Spleen (tissue), 11 donors: ENCODE measurements around the gene MTFMT. TPM values are rescaled to one million over a fixed set of nuclear protein-coding genes. Genes with fewer than 3 reads are reported as not detected.

Experiments used
- DNase-seq: peaks from one replicate; pipeline ENCODE4 v3.0.0-alpha.2; 2020
- H3K27ac ChIP-seq, 8 donors: fragments of 200-600 bp; sonication (generic) in 7 of 8; 1 replicate in 4 of 8; 2 replicates in 4 of 8; pipeline versions ENCODE4 v1.5.0 to v1.8.0; 2016 to 2021; ENCODE audit warnings: inconsistent platforms in 4 of 8, mild to moderate bottlenecking in 4 of 8, moderate library complexity in 1 of 8
- H3K27me3 ChIP-seq, 7 donors: fragments of 200-600 bp; sonication (generic) in 6 of 7; replicated peaks in 1 of 7; 1 replicate in 4 of 7; 2 replicates in 3 of 7; pipeline versions ENCODE4 v1.5.0 to v1.8.0; 2016 to 2021; ENCODE audit warnings: inconsistent platforms in 3 of 7, mild to moderate bottlenecking in 1 of 7
- H3K36me3 ChIP-seq, 6 donors: fragments of 200-600 bp; sonication (generic) in 5 of 6; 1 replicate in 4 of 6; 2 replicates in 2 of 6; pipeline versions ENCODE4 v1.5.0 to v1.8.0; 2016 to 2021; ENCODE audit warnings: inconsistent platforms in 2 of 6
- H3K4me1 ChIP-seq, 6 donors: fragments of 200-600 bp; sonication (generic) in 5 of 6; 1 replicate in 3 of 6; 2 replicates in 3 of 6; pipeline versions ENCODE4 v1.5.0 to v1.8.0; 2016 to 2021; ENCODE audit warnings: inconsistent platforms in 3 of 6
- H3K4me3 ChIP-seq, 8 donors: fragments of 200-600 bp; sonication (generic) in 7 of 8; 1 replicate in 4 of 8; 2 replicates in 4 of 8; pipeline versions ENCODE4 v1.5.0 to v1.8.0; 2016 to 2021; ENCODE audit warnings: inconsistent platforms in 4 of 8, mild to moderate bottlenecking in 4 of 8, moderate library complexity in 2 of 8
- H3K9me3 ChIP-seq, 8 donors: fragments of 200-600 bp; sonication (generic) in 7 of 8; 1 replicate in 4 of 8; 2 replicates in 4 of 8; pipeline versions ENCODE4 v1.5.0 to v1.8.0; 2016 to 2021; ENCODE audit warnings: inconsistent platforms in 4 of 8
- POLR2A ChIP-seq, 3 donors: fragments of 450-650 bp; IDR thresholded peaks; one replicate each; pipeline ENCODE4 v1.5.1; 2017; ENCODE audit warnings: antibody characterized with exemption in 3 of 3, mild to moderate bottlenecking in 1 of 3
- POLR2AphosphoS5 ChIP-seq, 3 donors: sonication (generic); formaldehyde crosslinking; IDR thresholded peaks; one replicate each; pipeline ENCODE4 v1.5.1; 2017; ENCODE audit warnings: antibody characterized with exemption in 3 of 3
- WGBS, 5 donors: extraction: QIAGEN DNeasy Blood & Tissue Kit in 3 of 5; methylation state at CpG; one replicate each; pipeline versions ENCODE4 v1.1.5 to v1.1.7; 2013 to 2018; 5-methylcytosine and 5-hydroxymethylcytosine counted together
- intact Hi-C: fragments of 100-400 bp; cut with DNase I; formaldehyde crosslinking; loops from one replicate; pipeline ENCODE4 v1.15.0; 2023; ENCODE audit warnings: low total_unique reads
- polyA plus RNA-seq, 3 donors: library from polyadenylated mRNA; stranded (reverse); fragments of 200-250 nt; gene quantifications; one replicate each; pipeline ENCODE4 v1.2.1, GENCODE V29; 2013
- total RNA-seq, 7 donors: library from RNA; depleted of rRNA in 3 of 7; stranded (reverse); fragments of >200 nt in 3 of 7; fragmentation: NEBNext Ultra II Directional in 4 of 7; extraction: Animal tissue kit (Norgen Biotek cat#: 25700) in 4 of 7; gene quantifications; one replicate each; pipeline versions ENCODE4 v1.1.0 to v1.2.1, GENCODE V29; 2016 to 2021
- TF ChIP-seq, protein P1 (sequence below), 11 experiments: fragments of 200-600 bp in 7 of 11; fragments of 450-650 bp in 4 of 11; sonication (generic) in 4 of 11; IDR thresholded peaks in 8 of 11; conservative IDR thresholded peaks in 3 of 11; 1 replicate in 7 of 11; 2 replicates in 4 of 11; pipeline versions ENCODE4 v1.4.0 to v1.8.0; 2016 to 2021; ENCODE audit warnings: antibody characterized with exemption in 11 of 11, inconsistent platforms in 4 of 11, mild to moderate bottlenecking in 1 of 11
- donor health status: healthy with polysubstance abuse.
- donor health status: DM: no; HTN: no; CAD: no; lungs with moderate emphysema.
- donor health status: DM: no; HTN: no; CAD: no.
- donor health status: Bipolar disorder and iron deficiency.
- donor health status: healthy.
- donor health status: DM: no; HTN: no; CAD: no.
- donor health status: DM: yes; HTN: yes; CAD: no.

The MTFMT gene
- total and polyA plus RNA-seq, 10 donors = 3.7 to 27.5 (median 12.4) TPM

DNA sequence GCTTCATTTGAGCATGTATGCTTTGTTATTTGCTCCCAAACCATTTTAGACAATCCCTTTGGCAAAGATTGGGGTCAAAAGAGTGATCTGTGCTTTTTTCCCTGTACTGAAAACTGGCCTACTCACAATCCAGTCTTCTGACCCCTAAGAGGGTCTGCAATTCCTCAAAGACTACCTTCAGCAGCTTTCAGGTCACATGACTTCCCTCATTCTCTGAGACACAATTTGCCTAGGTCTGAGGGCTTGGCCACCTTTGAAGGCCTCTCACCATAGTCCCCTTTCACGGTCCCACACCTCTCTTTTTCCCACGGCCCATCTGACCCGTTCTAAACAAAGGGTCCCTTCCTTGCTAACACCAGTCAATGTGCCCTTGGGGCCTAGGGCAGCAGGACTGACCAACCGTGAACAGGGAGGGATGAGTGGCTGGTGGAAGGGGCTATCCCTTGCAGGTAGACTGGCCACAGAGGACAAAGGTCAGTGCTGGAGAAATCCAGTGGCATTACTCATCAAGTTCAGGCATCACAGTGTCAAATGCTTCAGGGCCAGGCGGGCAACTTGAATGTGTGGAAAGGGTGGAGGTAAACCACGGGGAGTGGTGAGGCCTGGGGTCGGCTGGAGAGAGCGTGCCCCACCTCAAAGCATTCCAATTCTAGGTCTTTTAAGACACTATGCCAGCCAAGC is 27.6 kb upstream of the MTFMT start:
- intact Hi-C loops = loop anchor here (10.0 kb wide), 1 partner anchor 218 kb away; no protein-coding TSS in a partner anchor

DNA sequence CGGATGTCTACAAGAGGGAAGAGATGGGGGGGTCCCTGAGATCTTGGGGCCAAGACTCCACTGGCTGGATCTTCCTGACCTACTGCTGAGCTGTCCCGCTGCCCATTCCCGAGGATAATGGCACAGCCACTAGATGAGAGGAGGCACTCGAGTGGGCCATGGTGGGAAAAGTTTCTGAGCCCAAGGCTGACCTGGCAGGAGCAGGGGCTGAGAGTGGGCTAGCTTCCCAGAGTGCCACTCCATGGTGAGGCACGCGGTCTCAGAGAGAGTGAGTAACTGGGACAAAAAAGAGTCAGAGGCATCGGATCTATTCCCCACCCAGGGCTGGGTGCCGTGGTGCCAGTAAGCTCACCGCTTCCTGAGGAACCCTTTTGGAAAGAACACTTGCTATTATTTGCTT is 26.7 kb upstream of the MTFMT start:
- Histone ChIP-seq H3K9me3 (no peaks in the 10 kb centered on the region), H3K4me1 (peaks cover 0 to 10% (median 0%) of the 10 kb centered on the region in 6 donors), H3K4me3 (no peak overlapping the region), H3K27ac (no peak overlapping the region), H3K27me3 (no peaks in the 10 kb centered on the region), H3K36me3 (peaks cover 0 to 16% (median 0%) of the 10 kb centered on the region in 6 donors)
- TF ChIP-seq POLR2A (IDR thresholded peaks at IDR 0.05) (no peak), POLR2AphosphoS5 (IDR thresholded peaks at IDR 0.05) (no peak)
- TF ChIP-seq, protein P1, sequence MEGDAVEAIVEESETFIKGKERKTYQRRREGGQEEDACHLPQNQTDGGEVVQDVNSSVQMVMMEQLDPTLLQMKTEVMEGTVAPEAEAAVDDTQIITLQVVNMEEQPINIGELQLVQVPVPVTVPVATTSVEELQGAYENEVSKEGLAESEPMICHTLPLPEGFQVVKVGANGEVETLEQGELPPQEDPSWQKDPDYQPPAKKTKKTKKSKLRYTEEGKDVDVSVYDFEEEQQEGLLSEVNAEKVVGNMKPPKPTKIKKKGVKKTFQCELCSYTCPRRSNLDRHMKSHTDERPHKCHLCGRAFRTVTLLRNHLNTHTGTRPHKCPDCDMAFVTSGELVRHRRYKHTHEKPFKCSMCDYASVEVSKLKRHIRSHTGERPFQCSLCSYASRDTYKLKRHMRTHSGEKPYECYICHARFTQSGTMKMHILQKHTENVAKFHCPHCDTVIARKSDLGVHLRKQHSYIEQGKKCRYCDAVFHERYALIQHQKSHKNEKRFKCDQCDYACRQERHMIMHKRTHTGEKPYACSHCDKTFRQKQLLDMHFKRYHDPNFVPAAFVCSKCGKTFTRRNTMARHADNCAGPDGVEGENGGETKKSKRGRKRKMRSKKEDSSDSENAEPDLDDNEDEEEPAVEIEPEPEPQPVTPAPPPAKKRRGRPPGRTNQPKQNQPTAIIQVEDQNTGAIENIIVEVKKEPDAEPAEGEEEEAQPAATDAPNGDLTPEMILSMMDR (IDR thresholded peaks at IDR 0.05 in 8 of 11, conservative IDR thresholded peaks at IDR 0.05 in 3 of 11) = no peak
- WGBS, 5 donors = 77 to 84% (median 81%) methylated on average over 9 of the region's 9 CpGs
- no peak for DNase-seq
- intact Hi-C loops = loop anchor here (10.0 kb wide), 1 partner anchor 219 kb away; no protein-coding TSS in a partner anchor

More for the DNA sequence above, 27.6 kb upstream of the MTFMT start:
- TF ChIP-seq POLR2AphosphoS5 (IDR thresholded peaks at IDR 0.05) (no peak), POLR2A (IDR thresholded peaks at IDR 0.05) (no peak)
- TF ChIP-seq, protein P1 (IDR thresholded peaks at IDR 0.05 in 8 of 11, conservative IDR thresholded peaks at IDR 0.05 in 3 of 11) = no peak
- H3K36me3 ChIP-seq = peaks cover 0 to 16% (median 0%) of the 10 kb centered on the region in 6 donors
- no peak overlapping the region for H3K27ac ChIP-seq
- no peak overlapping the region for H3K4me3 ChIP-seq
- WGBS, 5 donors = 74 to 90% (median 81%) methylated on average over 8 of the region's 8 CpGs
- no peak for DNase-seq
- no peaks in the 10 kb centered on the region for H3K27me3 ChIP-seq
- no peaks in the 10 kb centered on the region for H3K9me3 ChIP-seq
- H3K4me1 ChIP-seq = peaks cover 0 to 10% (median 0%) of the 10 kb centered on the region in 6 donors

DNA sequence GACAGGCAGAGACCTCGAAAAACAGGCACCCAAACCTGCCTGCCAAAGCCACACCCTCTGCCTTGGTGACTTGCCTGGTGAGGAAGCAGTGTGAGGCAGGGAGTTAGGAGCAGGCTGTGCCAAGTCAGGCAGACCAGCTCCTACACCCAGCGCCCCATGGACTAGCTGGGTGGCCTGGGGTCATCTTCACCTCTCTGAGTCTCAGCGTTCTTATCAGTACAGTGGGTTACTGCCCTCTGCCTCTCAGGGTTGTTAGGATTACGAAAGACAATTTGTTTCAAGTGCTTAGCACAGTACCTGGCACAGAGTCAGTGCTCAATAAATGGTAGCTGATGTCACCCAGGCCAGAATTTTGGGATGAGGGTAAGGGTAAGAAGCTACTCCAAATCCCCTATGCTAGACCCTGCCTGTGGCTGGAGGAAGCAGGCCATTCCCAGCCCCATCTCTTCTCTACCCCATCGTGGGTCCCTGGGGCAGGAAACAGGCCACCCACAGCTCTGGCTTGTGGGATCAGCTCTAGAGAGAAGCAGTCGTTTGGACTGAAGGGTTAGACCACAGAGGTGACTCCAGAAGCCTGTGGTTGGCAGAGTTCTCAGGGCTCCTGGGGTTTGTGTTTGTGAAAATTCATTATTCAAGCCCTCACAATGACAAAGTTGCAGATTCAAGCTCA is 25.9 kb upstream of the MTFMT start:
- H3K9me3 ChIP-seq = no peaks in the 10 kb centered on the region
- intact Hi-C loops = loop anchor here (10.0 kb wide), 1 partner anchor 219 kb away; no protein-coding TSS in a partner anchor
- H3K27ac ChIP-seq = peak overlapping the region in 2 of 8 donors; percentile 9 to 14
- TF ChIP-seq, protein P1 (IDR thresholded peaks at IDR 0.05 in 8 of 11, conservative IDR thresholded peaks at IDR 0.05 in 3 of 11) = no peak
- TF ChIP-seq POLR2AphosphoS5 (IDR thresholded peaks at IDR 0.05) (no peak), POLR2A (IDR thresholded peaks at IDR 0.05) (no peak)
- 20 to 55% (median 47%) methylated on average over 2 to 6 of the region's 6 CpGs for WGBS, 5 donors
- peaks cover 0 to 13% (median 2%) of the 10 kb centered on the region in 6 donors for H3K4me1 ChIP-seq
- no peak overlapping the region for H3K4me3 ChIP-seq
- H3K36me3 ChIP-seq = peaks cover 0 to 16% (median 0%) of the 10 kb centered on the region in 6 donors
- no peaks in the 10 kb centered on the region for H3K27me3 ChIP-seq
- DNase-seq = no peak
